ENCODE measurements around the gene ANKS1B.
"Not testable (repeated sequence)": the region's sequence is repeated elsewhere in the genome, so short reads cannot be mapped to it uniquely, and the experiment has no call there.

The ANKS1B gene

DNA sequence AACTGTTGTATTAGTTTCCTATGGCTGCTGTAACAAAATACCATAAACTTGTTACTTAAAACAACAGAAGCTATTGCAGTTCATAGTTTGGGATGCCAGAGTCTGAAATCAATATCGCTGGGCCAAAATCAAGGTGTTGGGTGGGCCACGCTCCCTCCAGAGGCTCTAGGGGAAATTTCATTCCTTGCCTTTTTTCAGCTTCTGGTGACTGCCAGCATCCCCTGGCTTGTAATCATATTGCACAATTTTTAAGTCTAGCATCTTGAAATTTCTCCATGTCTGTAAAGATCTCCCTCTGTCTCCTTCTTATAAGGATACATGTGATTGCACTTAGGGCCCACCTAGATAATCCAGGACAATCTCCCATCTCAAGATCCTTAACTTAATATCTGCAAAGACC is 386.0 kb downstream of the ANKS1B start:
- no peak for DNase-seq (ENCODE audit: low read depth in 2 of 2)

DNA sequence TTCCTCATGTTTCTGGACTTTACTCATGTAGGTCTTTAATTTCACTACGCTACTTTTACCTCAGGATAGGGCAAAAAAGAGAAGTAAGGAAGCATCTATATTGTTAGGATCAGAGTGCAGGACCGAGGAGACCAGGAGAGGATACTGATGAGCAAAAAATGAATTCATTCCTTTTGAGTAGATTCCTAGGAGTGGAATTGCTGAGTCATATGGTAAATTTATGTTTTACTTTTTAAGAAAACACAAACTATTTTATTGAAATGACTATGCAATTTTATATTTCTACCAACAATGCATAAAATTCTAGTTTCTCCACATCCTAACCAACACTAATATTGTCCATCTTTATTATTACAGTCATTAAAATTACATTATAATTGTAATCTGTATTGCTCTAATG is 388.0 kb downstream of the ANKS1B start:
- DNase-seq (ENCODE audit: low read depth in 2 of 2), result no peak

DNA sequence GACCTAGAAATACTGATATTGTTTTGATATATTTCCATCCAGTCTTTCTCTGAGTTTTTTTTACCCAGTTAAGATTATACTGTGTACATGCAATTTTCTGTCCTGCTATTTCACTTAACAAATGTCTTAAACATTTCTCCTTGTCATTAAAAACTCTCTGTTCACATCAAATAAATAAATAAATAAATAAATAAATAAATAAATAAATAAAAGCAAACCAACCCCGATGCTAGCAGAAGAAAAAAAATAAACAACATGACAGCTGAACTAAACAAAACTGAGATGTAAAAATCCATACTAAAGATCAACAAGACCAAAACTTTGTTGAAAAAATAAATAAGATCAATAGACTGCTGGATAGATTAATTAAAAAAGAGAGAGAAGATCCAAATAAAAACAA is 407.6 kb downstream of the ANKS1B start:
- not testable (repeated sequence) for DNase-seq (ENCODE audit: low read depth in 2 of 2)

DNA sequence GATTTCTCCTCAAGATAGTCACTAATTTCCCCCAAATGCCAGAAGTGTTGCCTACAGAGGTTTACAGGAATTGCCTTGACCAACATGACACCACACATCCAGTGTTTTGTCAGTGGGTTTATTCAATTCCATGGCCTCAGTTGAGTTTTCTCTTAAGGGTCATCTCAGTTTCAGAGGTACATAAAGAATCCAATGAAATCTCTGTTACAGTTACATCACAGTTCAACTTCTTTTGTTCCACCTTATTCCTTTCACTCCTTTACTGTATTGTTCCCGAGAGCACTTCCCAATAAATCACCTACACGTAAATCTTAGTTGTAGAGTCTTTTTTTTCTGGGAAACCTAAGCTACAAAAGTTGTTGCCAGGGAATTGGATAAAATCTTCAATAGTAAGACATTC is 410.8 kb downstream of the ANKS1B start:
- no peak for DNase-seq (ENCODE audit: low read depth in 2 of 2)

DNA sequence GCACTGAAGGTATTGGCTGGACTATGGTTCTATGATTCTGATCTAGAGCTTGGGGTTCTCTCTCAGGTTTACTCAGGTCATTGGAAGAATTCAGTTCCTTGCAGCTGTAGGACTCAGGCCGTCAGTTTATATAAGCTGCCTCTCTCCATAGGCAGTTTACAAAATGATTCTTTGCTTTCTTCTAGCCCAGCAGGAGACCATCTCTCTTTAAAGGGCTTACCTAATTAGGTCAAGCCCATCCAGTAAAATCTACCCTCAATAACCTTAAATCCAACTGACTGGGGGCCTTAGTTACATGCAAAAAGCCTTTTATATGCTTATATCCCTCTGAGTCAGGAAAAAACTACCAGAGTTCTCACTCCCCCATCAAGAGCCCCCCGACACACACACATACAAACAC is 417.7 kb downstream of the ANKS1B start:
- DNase-seq (ENCODE audit: low read depth in 2 of 2), result no peak

DNA sequence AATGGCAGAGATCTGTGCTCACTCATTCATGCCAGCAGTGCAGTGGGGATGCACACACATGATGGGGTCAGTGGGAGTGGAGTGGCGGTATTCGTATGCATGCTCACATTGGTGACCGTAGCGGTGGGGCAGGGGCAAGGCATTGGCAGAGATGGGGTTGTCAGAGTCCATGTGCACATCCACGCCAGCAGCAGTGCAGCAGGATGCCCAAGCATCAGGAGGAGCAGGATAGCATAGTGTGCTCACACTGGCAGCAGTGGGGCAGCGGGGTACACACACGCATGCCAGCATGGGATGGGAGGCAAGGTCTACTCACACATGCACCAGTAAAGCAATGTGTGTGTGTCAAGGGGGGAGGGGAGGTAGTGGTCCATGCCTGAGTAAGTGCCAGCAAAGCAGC is 426.6 kb downstream of the ANKS1B start:
- no peak for DNase-seq (ENCODE audit: low read depth in 2 of 2)

DNA sequence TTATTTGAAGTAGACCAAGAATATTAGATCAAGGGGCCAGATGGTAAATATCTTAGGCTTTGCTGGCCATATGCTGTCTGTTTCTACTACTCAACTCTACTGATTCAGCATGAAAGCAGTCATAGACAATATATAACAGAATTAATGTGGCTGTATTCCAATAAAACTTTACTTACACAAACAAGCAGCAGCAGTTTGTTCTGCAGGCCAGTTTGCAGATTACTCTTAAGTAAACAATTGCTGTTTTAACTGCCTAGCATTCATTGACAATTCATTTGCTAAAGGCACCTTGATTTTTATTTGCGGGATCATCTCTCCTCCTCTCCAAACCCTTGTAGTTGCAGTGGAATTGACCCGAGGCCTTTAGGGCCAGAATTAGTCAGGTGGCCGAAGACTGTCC is 431.3 kb downstream of the ANKS1B start:
- DNase-seq (ENCODE audit: low read depth in 2 of 2), result no peak

DNA sequence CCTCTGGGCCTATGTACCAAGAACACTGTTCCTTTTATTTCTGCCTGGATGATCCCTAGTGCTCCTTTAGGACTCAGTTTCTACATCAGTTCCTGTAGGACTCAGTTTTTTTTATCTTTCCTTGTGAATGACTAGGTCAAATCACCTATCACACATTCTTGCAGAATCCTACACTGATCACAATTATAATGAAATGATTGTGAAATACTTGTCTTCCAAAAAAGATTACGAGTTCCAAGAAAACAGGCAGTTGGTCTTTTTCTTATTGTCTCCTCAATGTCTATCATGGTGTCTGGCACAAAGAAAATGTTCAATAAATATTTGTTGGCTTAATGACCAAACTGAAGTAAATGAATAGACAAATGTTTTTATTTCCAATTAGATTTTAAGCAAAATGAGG is 432.7 kb downstream of the ANKS1B start:
- DNase-seq (ENCODE audit: low read depth in 2 of 2), result no peak

DNA sequence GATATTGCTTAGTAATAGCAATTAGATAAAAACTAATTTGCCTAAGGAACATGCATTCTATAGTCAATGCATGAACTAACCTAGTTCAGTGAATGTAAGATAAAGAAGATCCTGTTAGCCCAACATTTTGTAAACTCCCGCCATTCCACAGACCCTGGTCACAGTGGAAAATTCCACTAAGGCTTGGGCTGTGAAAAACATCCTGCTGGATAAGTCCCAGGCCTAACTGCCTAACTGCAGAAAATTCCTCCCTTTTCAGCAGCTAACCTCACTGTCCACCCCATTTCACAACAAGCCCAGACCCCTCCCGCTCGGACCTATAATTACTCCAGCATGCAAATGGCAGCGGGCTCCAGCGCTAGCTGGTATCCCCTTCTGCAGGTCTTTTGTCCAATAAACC is 435.1 kb downstream of the ANKS1B start:
- DNase-seq (ENCODE audit: low read depth in 2 of 2), result no peak

DNA sequence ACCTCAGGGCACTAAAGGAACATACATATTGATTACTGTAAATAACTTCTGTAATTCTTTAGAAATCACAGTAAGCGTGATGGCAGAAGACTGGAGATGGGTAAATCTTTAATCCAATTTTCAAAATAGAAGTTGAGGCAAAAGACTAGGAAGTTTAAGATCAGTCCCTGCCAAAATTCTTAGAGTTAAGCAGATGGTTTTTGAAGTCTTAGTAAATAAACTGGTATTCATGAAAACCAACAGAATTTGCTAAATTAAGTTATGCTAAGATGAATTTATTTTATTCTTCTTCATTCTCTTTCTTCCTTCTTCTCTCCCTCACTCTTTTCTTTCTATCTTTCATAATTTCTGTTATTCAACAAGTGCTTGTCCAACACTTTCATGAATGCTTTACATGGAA is 435.5 kb downstream of the ANKS1B start:
- DNase-seq (ENCODE audit: low read depth in 2 of 2), result no peak

DNA sequence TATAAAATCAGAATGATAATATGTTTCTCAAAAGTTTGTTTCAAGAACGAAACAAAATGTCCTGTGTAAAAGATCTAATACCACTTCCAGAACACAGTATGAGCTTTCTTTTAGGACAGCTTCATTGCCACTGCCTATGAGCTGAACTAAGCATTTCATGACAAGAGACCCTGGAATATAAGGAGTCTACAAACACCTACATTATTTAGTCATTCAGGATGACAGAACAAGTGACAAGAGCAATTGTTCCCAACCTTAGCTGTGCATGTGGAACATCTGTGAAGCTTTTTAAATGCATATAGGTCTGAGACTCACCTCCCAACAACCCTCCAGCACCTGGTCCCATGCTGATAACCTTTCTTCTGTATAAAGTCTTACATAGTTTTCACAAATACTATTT is 440.3 kb downstream of the ANKS1B start:
- no peak for DNase-seq (ENCODE audit: low read depth in 2 of 2)

DNA sequence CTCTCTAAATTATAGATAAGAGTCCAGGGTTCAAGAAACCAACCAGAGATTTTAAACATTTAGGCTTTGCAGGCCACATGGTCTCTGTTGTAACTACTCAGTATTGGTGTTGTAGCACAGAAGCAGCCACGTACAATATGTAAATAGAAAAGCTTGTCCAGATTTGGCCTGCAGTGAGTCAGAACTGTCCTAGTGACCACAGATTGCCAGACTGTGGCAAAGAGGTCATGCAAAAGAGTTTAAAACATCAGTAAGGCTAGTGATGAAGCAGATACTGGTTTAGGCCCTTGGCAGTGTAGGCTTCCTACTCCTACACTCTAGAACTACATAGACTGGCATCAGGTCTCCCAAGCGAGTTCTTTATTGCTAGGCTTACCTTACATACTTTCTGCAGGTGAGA is 454.8 kb downstream of the ANKS1B start:
- no peak for DNase-seq (ENCODE audit: low read depth in 2 of 2)

DNA sequence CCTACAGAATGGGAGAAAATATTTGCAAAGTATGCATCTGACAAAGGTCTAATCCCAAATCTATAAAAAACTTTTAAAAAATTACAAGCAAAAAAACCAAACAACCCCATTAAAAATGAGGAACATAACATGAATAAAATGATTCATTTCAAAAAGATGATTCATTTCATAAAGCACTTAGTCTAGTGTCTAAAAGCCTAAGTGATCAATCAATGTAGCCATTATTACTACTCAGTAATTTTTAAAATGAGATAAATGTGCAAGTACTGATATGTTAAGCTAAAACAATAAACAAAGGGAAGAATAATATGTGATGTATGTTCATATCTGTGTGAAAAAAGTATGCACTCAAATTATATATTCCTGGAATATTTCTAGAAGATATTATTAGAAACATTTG is 456.3 kb downstream of the ANKS1B start:
- no peak for DNase-seq (ENCODE audit: low read depth in 2 of 2)

DNA sequence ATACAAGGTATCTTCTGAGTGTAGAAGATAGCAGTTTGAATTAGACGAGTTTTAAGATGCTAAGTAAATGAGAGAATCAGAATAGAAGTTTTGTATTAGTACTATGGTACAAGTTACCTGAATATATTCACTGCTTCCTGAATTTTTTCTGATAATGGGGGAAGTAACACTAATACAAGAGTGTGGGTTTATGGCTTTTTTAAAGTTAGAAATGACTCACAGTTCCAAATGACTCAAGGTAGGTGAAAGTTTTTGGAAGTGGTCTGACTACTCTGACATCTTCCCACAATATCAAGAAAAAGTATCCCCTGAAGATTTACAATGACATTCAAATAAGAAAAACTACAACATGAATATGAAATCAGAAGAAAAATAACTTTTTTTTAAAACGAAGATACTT is 460.9 kb downstream of the ANKS1B start:
- no peak for DNase-seq (ENCODE audit: low read depth in 2 of 2)

DNA sequence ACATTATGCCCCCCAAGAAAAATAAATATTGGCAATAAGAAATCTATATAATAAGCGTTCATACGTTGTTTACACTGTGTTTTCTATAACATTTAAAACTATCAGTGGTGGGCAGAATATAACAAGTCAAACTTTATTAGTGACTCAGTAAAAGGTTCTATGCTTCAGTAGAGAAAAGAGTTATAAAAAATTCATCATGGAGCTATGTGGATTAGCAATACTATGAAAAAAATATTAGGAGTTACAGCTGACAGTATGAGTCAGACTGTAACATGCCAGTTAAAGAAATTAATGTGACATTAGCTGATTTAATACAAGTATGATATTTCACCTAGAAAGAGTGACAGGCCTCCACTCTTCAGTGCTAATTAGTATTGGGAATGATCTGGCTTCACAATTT is 462.3 kb downstream of the ANKS1B start:
- no peak for DNase-seq (ENCODE audit: low read depth in 2 of 2)

DNA sequence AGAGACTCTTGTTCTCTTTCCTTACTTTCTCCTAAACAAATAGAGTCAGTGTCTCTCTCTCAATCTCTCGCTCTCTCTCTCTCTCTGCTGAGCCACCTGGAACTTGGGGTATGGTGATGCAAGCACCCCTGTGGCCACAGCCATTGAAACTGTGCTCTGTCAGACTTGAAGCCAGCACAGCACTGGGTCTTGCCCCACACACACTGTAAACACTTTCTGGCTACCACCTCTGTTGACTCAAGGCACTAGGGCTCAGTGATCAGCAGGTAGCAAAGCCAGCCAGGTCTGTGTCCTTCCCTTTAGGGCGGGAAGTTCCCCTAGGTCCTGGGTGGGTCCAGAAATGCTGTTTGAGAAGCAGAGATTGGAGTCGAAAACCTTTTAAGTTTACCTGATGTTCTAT is 463.1 kb downstream of the ANKS1B start:
- no peak for DNase-seq (ENCODE audit: low read depth in 2 of 2)

DNA sequence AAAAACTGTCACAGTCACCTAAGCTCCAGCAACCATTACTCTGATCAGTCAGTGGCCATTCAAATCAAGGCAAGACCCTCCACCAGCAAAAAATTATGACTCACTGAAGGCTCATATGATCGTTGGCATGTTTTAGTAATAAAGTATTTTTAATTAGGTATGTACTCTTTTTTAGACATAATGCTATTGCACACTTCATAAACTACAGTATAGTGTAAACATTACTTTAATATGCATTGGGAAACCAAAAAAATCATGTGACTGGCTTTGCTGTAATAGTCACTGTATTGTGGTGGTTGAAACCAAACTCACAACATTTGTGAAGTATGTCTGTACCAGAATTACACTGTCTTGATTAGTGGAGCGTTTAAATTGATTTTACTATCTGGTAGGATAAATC is 471.7 kb downstream of the ANKS1B start:
- no peak for DNase-seq (ENCODE audit: low read depth in 2 of 2)

DNA sequence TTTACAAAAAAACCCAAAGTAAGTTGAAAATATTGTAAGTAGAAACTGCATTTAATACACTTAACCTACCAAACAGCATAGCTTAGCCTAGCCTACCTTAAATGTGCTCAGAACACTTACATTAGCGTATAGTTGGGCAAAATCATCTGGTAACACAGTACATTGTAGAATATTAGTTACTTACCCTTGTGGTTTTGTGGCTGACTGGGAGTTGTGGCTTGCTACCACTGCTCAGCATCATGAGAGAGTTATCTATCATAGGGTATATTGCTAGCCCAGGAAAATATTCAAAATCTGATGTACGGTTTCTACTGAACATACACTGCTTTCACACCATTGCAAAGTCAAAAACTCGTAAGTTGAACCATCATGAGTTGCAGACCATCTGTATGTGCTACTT is 478.9 kb downstream of the ANKS1B start:
- DNase-seq (ENCODE audit: low read depth in 2 of 2), result no peak

DNA sequence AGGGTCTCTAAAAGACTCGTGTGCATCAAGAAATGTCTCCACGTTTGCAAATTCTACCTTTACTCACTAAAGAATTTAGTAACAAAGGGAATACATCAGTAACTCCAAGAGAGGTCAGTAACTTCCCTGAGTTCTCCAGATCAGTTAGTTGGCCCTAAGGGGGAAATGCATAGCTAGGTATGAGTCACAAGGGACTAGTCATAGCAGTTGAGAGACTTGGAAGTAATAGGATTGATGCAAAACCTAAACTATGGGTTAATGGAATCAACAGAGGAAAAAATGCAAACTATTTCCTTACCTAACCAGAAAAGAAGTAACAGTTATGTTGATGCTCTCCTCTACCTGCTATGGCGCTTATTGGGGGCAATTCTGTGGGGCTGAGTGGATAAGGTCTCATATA is 486.0 kb downstream of the ANKS1B start:
- peak; percentile 21 to 22 for DNase-seq (ENCODE audit: low read depth in 2 of 2)

DNA sequence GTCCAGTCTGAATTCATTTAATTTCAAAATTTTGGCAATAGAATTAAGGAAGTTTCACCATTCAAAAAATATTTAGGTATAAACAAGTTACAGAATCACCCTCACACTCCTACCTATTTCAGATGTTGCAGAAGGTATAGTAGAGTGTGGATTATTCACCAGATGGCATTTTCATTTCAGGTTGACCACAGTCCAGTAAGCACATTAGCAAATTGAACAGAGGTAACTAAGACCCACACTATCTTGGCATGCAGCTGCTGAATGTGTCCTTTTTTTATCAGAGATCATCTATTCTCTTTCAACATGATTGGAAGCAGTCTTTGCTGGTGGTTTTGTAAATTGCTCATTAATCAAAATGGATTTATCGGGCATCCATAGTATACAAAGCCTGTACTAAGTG is 488.9 kb downstream of the ANKS1B start:
- DNase-seq (ENCODE audit: low read depth in 2 of 2), result no peak

DNA sequence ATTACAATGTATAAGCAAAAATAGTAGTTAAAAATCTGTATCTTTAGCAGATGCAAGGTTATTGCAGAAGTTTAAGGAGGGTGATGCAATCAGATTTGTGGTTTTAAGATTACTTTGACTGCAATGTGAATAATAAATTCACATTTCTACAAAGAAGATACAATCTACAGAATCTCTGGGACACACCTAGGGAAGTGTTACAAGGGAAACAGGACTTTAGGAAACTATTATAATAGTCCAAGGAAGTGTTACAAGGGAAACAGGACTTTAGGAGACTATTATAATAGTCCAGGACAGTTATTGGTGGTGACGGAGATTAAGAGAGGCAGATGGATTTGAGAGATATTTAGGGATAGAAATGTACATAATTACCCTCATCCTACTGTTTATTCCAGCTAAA is 491.5 kb downstream of the ANKS1B start:
- no peak for DNase-seq (ENCODE audit: low read depth in 2 of 2)

DNA sequence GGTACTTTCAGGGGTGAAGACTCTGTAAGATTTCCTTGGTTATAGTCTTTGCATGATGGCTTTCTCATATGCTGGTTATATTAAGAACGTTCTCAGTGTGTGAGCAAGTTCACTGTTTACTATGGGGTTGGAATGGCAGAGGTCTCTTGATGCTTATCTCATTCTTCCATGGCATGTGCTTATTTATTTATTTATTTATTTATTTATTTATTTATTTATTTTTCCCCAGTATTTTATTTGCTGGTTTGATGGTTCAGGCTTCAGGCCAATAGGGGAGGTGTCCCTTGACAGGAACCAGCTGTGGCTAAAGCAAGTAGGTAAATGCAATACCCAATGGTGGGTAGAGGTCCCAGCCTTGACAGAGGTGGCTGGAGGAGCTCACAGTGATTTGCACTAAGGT is 498.5 kb downstream of the ANKS1B start:
- no peak for DNase-seq (ENCODE audit: low read depth in 2 of 2)

DNA sequence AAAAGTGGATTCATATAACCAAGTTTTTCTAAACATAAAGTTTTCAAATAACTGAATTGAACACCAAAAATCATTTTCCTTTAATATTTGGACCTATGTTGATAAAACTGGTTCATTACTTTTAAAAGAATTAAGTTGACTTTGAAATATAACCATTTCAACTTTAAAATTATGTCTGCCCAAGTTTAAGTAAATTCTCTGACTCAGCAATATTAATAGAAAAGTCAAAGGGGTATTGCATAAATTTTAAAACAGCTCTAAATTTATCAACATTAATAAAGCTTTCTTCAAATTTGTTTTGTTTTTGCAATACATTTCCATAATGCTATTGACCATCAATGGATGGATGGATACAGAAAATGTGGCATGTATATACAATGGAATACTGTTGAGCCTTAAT is 505.6 kb downstream of the ANKS1B start:
- no peak for DNase-seq (ENCODE audit: low read depth in 2 of 2)

DNA sequence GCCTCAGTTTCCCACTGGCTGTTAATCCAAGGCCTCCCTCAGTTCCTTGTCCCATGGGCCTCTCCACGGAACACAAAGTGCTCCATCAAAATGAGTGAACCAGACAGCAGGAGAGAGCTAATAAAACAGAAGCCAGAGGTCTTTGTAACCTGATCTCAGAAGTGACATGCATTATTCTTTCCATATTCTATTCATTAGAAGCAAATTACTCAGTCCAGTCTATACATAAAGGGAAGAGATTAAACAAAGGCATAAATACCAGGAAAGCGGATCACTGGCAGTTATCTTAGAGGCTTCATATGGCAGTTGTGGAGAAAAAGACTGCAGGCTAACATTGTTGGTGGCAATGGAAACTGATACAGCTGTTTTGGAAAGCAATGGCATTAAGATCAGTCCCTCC is 507.8 kb downstream of the ANKS1B start:
- no peak for DNase-seq (ENCODE audit: low read depth in 2 of 2)

DNA sequence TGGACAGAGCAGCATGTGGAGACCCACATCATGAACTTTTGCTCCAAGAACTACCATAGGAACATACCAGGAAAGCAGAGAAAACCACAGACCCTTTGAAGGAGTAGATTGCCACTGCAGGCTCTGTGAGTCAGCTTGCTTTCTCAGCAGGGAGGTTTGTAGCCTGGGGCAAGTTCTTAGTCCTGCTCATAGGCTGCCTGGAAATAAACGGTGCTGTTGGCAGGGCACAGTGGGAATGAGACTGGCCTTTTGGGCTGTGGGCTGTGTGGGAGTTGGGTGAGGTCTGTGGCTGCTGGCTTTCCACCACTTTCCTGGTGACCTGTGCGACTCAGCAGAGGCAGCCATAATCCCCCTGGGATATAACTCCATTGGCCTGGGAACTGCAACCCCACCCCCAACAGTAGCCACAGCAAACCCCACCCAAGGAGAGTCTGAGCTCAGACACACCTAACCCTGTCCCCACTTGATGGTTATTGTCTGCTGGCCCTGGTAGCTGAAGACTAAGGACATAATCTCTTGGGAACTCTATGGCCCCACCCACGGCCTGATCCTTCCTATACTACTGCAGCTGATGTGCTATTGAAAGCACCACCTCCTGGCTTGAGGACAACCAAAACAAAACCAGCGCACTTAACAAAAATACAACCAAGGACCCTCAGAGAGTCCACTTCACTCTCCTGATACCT is 529.2 kb downstream of the ANKS1B start:
- no peak for DNase-seq (ENCODE audit: low read depth in 2 of 2)
